SK-N-SH (cell line): ENCODE results near the gene MANEAL.

ENCODE experiments used
- CTCF ChIP-seq: fragments of 200-600 bp; sonication (generic); IDR thresholded peaks from 2 replicates; pipeline ENCODE4 v1.6.1; 2017; ENCODE audit warnings: antibody characterized with exemption, mild to moderate bottlenecking, moderate library complexity
- EP300 ChIP-seq, 2 experiments: IDR thresholded peaks; 2 replicates each; pipeline versions ENCODE4 v1.4.0 to v1.6.1; 2012; ENCODE audit warnings: borderline replicate concordance in 1 of 2, low read depth in 1 of 2, low read length in 1 of 2
- EZH2phosphoT487 ChIP-seq: fragments of 200-600 bp; sonication (generic); IDR thresholded peaks from 2 replicates; pipeline ENCODE4 v1.6.1; 2017; ENCODE audit warnings: low read depth, mixed run types, mild to moderate bottlenecking, antibody characterized with exemption, moderate library complexity, borderline replicate concordance
- FOXJ3 ChIP-seq: sonication (generic); formaldehyde crosslinking; IDR thresholded peaks from 2 replicates; pipeline ENCODE4 v1.5.1; 2020; ENCODE audit warnings: mild to moderate bottlenecking, missing genetic modification reagents
- GABPA ChIP-seq: IDR thresholded peaks from 2 replicates; pipeline ENCODE4 v1.4.0; 2012; ENCODE audit warnings: low read depth, mild to moderate bottlenecking
- JUND ChIP-seq: IDR thresholded peaks from 2 replicates; pipeline ENCODE4 v1.4.0; 2012
- RFX5 ChIP-seq: IDR thresholded peaks from 2 replicates; pipeline ENCODE4 v1.6.1; 2012; ENCODE audit warnings: mild to moderate bottlenecking, improper control_type of control experiment, low read length
- RXRA ChIP-seq: IDR thresholded peaks from 2 replicates; pipeline ENCODE4 v1.4.0; 2012; ENCODE audit warnings: low read depth, mild to moderate bottlenecking, borderline replicate concordance
- SIN3A ChIP-seq: IDR thresholded peaks from 2 replicates; pipeline ENCODE4 v1.6.1; 2012; ENCODE audit warnings: low read depth, mild to moderate bottlenecking, low read length, moderate library complexity, borderline replicate concordance
- TCF12 ChIP-seq: IDR thresholded peaks from 2 replicates; pipeline ENCODE4 v1.4.0; 2012
- TF ChIP-seq, protein P1 (sequence below): IDR thresholded peaks from 2 replicates; pipeline ENCODE4 v1.6.1; 2012; ENCODE audit warnings: mild to moderate bottlenecking, low read depth, low read length, moderate library complexity

DNA sequence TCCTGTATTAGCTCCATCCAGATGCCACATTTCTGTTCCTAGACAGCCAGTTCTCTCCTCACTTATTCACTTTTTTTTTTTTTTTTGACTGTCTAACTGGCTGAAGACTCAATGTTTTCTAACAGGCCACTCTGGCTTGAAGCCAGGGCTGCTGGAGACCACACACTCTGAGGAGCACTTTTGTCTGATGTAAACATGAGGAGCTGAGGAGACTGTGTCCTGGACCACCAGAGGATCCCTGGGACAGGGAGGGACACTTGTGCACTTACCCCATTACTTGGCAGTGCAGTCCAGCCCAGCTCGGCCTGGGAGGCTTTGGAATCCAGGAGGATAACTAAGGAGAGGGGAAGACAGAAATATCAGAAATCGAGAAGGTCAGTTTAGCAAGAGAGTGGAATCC lies 31.1 kb upstream of the MANEAL start:
- TF ChIP-seq EZH2phosphoT487 (no peak), CTCF (no peak), RFX5 (no peak), EP300 (IDR thresholded peaks at IDR 0.05; ENCODE audit: borderline replicate concordance in 1 of 2, low read depth in 1 of 2, low read length in 1 of 2) (no peak), FOXJ3 (CRISPR knock-in tag) (no peak), SIN3A (no peak), GABPA (no peak), RXRA (no peak), JUND (no peak), TCF12 (no peak)
- TF ChIP-seq, protein P1, sequence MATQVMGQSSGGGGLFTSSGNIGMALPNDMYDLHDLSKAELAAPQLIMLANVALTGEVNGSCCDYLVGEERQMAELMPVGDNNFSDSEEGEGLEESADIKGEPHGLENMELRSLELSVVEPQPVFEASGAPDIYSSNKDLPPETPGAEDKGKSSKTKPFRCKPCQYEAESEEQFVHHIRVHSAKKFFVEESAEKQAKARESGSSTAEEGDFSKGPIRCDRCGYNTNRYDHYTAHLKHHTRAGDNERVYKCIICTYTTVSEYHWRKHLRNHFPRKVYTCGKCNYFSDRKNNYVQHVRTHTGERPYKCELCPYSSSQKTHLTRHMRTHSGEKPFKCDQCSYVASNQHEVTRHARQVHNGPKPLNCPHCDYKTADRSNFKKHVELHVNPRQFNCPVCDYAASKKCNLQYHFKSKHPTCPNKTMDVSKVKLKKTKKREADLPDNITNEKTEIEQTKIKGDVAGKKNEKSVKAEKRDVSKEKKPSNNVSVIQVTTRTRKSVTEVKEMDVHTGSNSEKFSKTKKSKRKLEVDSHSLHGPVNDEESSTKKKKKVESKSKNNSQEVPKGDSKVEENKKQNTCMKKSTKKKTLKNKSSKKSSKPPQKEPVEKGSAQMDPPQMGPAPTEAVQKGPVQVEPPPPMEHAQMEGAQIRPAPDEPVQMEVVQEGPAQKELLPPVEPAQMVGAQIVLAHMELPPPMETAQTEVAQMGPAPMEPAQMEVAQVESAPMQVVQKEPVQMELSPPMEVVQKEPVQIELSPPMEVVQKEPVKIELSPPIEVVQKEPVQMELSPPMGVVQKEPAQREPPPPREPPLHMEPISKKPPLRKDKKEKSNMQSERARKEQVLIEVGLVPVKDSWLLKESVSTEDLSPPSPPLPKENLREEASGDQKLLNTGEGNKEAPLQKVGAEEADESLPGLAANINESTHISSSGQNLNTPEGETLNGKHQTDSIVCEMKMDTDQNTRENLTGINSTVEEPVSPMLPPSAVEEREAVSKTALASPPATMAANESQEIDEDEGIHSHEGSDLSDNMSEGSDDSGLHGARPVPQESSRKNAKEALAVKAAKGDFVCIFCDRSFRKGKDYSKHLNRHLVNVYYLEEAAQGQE, result no peak
